Urothelium cell line (cell line): Measurements from ENCODE around the gene PLA2G4D.

Experiments used
- DNase-seq: peaks from one replicate; pipeline ENCODE4 v3.0.0; 2011; ENCODE audit warnings: low spot score, mixed read lengths
- FAIRE-seq: peaks from 2 replicates; lab custom pipeline; 2011; peaks lifted over from hg19 to GRCh38; lab: Jason Lieb, UNC

The PLA2G4D gene

DNA sequence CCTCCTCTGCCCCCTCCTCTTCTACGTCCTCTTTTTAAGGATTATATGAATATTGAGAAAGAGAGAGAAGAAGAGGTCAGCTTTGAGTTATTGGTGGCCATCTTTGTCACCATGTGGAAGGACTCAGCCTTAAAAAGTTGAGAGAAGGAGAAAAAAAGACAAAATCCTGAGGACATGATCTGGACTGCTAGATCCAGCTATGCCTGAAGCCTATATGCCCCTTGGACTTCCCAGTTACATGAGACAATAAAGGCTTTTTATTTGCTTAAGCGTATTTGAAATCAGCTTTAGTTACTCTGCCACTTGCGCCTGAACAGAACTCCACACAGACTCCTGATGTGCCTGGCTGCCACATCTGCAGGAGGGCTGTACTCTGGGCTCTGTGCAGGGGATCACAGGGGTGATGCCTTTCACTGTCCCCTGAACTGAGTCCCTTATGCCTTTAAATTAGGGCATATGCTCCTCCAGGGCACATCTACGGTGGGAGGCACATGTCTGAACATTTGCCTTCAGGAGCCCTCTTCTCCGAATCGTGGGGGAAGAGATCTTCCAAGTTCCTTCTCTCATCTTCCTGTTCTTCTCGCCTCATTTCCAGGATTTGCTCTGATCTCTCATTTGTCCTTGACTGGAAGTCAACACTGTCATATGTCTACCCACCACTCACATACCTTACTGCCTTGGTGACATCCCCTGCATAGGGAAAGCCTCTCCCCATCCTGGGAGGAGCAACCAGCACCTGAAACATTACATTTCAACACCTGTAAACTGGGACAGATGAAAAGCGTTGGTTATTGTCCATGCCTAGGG, 59.5 kb downstream of the PLA2G4D start:
- FAIRE-seq, result no peak

GRCh38 chr15:42033214-42033873, 61.0 kb downstream of the PLA2G4D start:
- DNase-seq (no peak), FAIRE-seq (no peak)

More for the DNA sequence above, 59.5 kb downstream of the PLA2G4D start:
- no peak for DNase-seq

DNA sequence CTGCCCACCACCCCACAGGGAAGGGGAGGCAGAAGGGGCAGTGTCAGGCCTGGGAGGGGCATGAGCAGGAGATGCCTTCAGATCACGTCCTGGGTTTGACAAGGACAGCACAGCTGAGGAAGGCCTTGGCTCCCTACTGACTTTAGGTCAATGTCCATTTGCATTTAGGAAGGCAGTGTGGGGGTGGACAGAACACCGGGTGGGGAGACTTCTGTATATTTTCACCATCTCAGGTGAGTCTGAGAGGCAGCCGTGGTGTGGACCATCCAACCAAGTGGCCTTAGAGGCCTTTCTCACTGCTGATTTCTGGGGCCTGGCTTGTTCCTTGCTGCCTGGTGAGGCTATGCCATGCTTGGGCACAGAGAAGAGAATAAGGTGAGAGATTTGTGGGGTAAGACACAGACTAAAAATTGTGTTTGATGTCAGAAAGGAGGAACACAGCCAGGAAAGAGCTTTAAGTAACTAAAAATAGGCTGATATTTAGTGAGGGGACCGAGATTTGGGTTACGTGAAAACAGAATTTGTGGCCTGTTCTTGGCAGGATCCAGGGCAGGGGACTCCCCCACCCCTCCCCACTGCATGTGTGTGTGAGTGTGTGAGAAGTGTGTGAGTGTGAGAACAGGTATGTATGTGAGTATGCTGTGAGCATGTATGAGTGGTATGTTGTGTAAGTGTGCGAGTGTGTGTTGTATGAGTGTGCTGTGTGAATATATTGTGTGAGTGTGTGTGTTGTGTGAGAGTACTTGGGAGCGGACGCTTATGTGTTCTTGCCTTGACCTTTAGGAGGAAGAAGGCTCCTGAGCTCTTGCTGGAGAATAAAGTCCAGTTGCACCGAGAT, 61.8 kb downstream of the PLA2G4D start:
- peak; percentile 59 for FAIRE-seq

GRCh38 chr15:42031198-42031915, 63.0 kb downstream of the PLA2G4D start:
- no peak for DNase-seq

More for the DNA sequence above, 61.8 kb downstream of the PLA2G4D start:
- DNase-seq, result no peak

DNA sequence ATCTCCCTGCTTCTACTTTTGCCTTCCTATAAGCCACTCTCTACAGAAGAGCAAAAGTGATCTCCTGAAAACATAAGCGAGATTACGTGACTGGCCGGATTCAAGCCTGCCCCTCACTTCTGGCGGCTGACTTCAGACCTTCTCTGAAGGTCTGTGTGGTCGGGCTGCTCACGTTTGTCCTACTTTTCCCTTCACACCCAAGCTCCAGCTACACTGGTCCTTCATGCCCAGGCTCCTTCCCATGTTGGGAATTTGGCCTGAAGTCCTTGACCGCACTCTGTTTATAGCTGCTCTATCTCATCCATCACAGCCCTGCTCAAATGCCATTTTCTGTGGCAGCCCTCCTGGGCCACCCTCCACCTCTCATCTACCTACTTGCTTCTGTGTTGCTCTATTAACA, 66.8 kb downstream of the PLA2G4D start:
- FAIRE-seq, result no peak

More at GRCh38 chr15:42031198-42031915, 63.0 kb downstream of the PLA2G4D start:
- no peak for FAIRE-seq

DNA sequence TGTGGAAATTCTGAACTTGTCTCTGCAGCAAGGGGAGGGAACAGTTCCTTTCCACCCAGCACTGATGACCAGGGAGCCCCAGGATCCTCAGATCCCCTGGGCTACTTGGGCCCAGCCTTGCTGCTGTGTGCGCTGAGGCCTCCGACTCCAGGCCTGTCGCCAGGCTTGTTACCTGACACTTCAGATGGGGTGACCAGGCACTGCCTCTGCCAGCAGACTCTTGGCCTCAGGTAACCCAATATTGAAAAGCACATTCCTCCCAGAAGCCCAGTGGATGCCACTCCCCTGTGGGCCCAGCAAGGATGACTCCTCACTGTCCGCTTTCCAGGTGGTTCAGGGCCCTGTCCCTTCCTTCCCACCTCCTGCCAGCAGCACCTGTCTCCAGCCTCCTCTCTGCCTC, 70.1 kb downstream of the PLA2G4D start:
- DNase-seq (no peak), FAIRE-seq (no peak)

More for the DNA sequence above, 66.8 kb downstream of the PLA2G4D start:
- DNase-seq, result no peak

- no peak for DNase-seq
- FAIRE-seq, result no peak
These were observed 72.8 kb downstream of the PLA2G4D start for GRCh38 chr15:42021593-42021992.

DNA sequence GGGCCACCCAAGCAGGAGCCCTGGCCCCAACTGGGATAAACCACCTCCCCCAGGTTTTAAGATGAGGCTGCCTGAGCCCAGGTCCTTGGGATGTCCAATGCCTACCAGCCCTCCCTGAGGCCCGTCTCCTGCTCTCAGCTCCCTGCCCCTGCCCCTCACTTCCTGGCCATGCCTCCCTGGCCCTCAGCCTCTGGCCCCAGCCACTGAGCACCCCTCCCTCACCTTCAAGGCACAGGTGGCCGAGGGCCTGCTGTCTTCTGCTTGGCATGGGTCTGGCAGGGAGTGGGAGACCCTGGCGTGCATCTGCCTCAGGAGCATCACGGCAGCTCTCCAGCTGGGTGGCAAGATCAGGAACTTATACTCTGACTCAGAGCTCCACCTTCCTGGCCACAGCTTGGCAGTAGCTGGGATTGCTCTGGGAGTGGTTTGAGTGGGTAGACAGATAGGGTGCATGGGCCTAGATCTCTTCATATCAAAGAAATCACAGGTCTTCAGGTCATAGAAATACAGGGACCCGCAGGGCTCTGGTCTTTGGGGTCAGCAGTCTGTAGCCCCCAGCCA, 73.6 kb downstream of the PLA2G4D start, which contains the start of gene PLA2G4E:
PLA2G4E (minus strand) TSS at position 330 of the 561 bp plus-strand sequence; CDS start at position 318, 12 bp downstream.
- DNase-seq, result no peak
- FAIRE-seq, result no peak

- no peak for FAIRE-seq
- no peak for DNase-seq
These were observed 75.8 kb downstream of the PLA2G4D start for GRCh38 chr15:42018306-42019224.
